HG03280 (cell line): ENCODE data around the gene UGT1A8.
"Not testable (repeated sequence)": the region's sequence is repeated elsewhere in the genome, so short reads cannot be mapped to it uniquely, and the experiment has no call there.

Source experiments
- ATAC-seq: cut with Tn5 transposase; IDR thresholded peaks from one replicate; pipeline ENCODE4 v1.9.1; 2021; ENCODE audit warnings: mild to moderate bottlenecking, moderate library complexity; ENCODE audit not compliant: unreplicated experiment

Gene UGT1A8

DNA sequence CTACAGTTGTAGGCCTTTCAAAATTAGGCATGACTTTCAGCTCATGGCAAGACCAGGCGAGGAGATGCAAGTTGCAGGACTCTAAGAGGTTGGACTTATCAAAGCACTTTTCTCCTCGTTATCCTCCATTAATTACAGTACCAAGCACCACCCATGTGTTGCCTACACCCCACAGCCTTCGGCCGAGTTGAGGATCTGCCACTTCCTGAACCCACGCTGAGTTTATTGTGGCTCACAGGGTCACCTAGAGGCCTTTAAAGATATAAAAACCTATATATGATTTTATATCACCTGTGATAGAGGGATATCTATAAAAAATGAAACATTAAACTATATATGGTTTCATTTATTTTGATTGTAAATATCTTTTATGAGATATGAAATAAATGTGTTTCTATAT lies 21.4 kb downstream of the UGT1A8 start:
- no peak for ATAC-seq

DNA sequence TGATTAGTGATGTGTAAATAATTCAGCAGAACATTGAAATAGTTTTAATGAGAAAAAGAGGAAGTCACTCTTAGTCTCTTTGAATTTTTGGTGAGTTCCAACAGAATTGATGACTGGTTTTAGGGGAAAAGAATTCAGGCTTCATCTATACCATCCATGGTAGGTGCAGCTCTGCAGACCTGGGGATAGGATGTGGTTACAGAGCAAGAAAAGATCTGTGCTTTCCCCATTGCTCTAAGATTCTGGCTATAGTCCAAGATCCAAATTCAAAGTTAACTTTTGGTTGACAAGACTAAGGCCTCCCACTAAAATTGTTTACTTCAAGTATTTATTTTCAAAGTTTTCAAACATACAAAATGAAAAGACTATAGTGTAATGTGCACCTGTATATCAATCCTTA lies 22.4 kb downstream of the UGT1A8 start:
- no peak for ATAC-seq

DNA sequence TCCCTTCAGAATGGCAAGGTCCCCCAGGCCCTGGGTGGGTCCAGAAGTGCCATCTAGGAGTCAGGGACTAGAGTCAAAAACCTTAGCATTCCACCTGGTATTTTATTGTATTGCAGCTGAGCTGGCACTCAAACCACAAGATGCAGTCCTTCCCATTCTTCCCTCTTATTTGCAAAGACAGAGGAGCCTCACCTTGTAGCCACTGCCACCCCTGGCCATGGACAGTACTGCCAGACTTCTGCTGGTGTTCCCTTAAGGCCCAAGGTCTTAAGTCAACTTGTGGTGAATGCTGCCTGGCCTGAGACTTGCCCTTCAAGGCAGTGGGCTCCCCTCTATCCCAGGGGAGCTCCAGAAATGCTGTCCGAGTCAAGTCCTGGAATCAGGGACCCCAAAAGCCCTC lies 25.7 kb downstream of the UGT1A8 start:
- ATAC-seq, result no peak

DNA sequence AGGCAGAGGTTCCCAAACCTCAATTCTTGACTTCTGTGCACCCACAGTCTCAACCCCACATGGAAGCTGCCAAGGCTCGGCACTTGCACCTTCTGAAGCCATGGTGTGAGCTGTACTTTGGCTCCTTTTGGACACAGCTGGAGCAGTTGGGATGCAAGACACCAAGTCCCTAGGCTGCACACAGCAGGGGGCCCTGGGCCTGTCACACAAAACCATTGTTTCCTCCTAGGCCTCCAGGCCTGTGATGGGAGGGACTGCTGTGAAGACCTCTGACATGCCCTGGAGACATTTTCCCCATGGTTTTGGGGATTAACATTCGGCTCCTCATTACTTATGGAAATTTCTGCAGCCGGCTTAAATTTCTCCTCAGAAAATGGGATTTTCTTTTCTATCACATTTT lies 28.6 kb downstream of the UGT1A8 start:
- not testable (repeated sequence) for ATAC-seq

DNA sequence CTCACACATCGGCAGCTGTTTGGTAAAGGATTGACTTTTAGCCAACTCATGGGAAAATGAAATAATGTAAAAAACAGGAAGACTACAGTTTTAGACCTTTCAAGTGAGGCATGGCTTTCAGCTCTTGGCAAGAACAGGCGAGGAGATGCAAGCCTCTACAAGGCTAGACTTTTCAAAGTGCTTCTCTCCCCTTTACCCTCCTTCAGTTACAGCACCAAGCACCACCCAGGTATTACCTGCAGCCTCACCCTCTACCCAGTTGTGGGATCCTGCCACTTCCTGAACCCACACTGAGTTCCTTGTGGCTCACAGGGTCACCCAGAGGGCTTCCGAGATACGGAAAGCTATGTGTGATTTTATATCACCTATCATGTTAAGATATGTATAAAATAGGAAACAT lies 33.5 kb downstream of the UGT1A8 start:
- ATAC-seq, result no peak

DNA sequence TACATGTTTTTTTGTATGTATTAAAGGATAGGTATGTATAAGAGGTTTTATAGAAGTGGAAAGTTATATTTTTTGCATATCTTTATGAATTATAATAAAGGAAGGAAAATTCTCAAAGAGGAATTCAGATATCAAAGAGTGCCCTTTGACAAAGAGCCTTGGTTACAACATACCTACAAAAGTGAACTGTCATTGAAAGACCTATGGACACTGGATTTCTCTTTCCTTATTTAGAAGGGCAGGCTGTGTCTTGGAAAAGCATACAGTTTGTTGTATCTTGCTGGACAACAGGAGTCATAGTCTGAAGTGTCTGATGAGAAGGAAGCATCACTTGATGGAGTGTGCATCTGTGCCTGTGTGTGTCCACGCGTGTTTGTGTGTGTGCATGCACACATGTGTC lies 34.0 kb downstream of the UGT1A8 start:
- no peak for ATAC-seq

DNA sequence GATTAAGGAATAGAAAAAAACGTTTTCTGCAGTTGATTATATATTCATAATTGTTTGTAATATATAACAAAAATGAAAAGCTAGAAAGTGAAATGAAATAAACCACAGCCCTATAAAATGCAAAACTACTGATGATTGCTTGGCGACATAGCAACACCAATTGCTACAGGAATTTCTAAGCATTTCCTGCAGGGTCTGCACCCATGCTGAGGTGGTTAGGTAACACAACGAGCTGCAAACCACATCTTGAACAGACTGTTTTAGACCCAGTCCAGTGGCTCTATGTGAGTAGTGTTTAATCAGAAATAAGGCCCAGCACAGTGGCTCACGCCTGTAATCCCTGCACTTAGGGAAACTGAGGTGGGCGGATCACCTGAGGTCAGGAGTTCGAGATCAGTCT lies 37.1 kb downstream of the UGT1A8 start:
- ATAC-seq, result no peak

DNA sequence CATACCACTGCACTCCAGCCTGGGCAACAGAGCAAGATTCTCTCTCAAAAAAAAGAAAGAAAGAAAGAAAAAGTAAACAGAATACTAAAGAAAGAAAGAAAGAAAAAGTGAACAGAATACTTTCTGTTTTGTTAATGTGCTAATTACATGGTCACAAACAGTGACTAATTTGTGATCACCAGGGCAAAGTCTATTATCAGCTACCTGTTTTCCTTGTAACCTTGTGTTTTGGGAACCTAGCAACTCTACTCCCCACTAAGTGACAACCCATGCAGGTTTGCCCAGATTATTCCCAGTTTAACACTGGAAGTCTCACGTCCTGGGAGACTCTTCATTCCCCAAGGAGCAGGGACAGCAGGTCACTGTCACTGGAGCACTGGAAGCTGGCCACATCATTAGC lies 37.6 kb downstream of the UGT1A8 start:
- no peak for ATAC-seq

DNA sequence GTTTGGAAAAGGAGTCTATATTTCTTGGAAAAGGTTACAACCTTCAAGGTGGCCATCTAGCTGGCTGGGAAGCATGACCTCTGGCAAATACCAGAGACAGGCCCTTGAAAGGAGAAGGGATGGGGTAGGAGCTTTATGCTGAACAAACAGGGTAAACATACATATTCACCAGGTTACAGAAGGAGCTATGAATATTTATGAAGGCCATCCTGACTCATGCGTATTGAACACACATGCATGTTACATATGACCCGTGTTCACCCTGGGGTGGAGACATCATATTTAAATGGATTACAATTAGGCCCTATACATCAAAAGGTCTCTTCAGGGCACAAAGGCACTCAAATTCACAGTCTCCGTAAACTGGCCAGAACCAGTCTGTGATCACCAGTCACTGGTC lies 38.5 kb downstream of the UGT1A8 start:
- not testable (repeated sequence) for ATAC-seq

DNA sequence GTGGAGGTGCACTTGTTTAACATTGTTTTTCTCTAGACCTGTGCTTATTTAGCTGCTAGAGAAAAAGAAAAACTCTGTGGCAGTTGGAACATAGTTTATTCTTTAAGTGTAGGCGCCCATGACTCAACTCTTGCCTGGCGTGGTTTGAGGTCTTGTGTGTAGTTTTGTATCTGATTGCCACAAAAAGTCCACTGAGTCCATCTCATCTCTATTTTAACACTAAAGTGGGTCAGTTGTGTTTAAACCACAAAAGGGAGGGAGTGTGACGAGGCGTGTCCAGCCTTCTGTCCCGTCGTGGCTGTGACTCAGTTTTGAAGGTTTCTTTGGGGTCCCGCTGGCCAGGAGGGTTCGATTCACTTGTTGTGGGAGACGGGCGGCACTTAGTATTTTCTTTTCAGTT lies 39.0 kb downstream of the UGT1A8 start:
- ATAC-seq, result no peak

DNA sequence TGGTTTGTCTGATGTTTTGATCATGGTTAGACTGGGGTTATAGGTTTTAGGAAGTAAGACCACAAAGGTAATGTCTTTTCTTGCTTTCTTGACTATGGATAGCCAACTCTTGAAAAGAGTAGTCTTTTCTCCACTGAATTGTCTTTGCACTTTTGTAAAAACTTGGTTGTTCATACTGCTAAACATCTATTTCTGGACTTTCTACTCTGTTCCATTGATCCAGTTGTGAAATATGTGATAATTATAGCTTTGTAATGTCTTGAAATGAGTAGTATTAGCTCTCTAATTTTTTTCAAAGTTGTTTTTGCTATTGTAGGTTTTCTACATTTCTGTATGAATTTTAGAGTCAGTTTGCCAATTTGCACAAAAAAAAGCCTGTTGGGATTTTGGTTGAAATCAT lies 41.2 kb downstream of the UGT1A8 start:
- ATAC-seq, result no peak

DNA sequence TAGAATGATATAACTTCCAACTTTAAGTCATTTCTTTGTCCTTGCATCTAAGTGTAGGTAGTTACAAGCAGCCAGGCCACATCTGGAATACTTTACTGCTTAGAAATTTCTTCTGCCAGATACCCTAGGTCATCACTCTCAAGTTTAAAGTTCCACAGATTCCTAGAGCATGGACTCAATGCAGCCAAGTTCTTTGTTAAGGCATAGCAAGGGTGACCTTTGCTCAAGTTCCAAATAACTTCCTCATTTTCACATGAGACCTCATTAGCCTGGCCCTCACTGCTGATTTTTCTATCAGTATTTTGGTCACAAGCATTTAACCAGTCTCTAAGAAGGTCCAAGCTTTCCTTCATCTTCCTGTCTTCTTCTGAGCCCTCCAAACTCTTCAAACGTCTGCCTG lies 46.5 kb downstream of the UGT1A8 start:
- no peak for ATAC-seq

DNA sequence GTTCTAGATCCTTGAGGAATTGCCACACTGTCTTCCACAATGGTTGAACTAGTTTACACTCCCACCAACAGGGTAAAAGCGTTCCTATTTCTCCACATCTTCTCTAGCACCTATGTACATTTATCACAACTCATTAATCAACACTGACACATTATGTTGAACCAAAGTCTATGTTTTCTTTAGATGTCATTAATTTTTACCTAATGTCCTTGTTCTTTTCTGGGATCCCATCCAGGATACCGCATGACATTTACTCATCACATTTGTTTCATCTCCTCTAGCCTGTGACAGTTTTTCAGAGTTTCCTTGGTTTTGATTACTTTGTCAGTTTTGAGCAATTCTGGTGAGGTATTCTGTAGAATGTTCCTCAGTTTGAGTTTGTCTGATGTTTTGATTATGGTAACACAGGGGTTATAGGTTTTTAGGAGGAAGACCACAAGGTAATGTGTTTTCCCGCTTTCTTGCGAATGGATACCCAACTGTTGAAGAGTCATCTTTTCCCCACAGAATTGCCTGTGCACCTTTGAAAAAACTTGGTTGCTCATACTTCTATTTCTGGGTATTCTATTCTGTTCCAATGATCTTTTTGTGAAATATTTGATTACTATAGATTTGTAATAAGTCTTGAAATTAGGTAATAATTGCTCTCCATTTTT lies 51.3 kb downstream of the UGT1A8 start:
- ATAC-seq, result no peak

DNA sequence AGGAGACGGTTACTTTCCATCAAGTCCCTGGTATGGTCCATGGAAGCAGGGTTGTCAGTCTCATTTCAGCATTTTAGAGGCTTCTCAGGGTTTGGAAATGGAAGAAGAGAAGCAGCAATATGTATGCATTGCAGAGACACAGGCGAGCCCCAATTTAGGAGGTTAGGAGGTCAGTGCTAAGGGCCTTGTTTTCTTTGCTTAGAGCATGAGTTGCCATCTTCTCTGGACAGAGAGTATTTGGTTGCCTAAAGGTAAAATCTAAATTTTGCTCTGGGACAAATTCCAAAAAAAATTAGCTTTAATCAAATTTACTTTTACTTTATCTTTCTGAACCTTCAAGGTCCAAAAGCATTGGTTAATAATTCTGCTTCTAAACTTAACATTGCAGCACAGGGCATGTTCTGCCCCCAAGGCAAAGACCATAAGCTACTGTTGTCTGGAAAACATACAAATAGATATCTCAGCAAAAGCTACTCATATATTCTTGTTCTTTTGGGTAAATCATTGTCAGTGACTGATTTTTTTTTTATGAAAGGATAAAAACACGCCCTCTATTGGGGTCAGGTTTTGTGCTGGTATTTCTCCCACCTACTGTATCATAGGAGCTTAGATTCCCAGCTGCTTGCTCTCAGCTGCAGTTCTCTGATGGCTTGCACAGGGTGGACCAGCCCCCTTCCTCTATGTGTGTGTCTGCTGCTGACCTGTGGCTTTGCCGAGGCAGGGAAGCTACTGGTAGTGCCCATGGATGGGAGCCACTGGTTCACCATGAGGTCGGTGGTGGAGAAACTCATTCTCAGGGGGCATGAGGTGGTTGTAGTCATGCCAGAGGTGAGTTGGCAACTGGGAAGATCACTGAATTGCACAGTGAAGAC lies 54.1 kb downstream of the UGT1A8 start, which contains the start of gene UGT1A9:
UGT1A9 (plus strand) TSS at position 609 of the 872 bp plus-strand sequence; CDS start at position 646, 37 bp downstream.
- no peak for ATAC-seq

DNA sequence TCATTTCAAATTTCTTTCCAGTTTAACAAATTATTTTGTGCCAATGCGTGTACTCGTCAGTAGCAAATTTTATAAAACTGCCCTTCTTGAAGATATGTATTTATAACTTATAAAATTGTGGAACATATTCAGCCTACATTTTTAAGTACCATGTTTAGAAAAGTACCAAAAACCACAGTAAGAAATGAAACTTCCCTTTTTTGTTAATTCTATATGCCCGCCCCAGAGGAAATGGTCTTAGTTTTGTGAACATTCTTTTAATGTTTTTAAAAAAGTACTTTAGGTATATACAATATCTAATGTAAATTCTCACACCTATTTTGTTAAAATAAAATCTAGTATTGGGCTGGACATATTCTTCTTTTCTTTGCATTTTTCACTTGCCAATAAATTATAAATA lies 55.5 kb downstream of the UGT1A8 start:
- no peak for ATAC-seq

DNA sequence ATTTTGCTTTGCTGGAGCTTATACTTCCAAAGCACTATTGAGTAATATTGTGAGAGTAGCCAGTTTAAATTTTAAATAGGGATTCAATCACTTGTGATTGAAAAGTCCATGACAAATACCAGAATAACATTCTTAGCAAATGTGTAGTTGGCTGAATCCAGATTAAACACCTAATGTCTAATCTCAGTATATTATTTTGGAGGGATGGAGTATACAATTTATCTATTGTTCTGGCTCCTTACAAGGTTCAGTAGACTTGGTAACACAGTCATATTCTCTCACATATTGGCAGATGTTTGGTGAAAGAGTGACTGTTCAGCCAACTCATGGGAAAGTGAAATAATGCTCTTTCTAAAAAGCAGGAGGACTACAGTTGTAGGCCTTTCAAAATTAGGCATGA lies 56.5 kb downstream of the UGT1A8 start:
- ATAC-seq, result no peak

DNA sequence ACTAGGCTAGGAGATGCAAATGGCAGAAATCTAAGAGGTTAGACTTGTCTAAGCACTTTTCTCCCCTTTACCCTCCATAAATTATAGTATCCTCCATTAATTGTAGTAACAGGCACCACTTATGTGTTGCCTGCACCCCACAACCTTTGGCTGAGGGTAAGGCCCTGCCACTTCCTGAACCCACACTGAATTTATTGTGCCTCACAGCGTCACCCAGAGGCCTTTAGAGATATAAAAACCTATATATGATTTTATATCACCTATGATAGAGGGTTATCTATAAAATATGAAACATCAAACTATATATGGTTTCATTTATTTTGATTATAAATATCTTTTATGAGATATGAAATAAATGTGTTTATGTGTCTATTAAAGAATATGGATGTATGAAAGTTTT lies 56.9 kb downstream of the UGT1A8 start:
- no peak for ATAC-seq

DNA sequence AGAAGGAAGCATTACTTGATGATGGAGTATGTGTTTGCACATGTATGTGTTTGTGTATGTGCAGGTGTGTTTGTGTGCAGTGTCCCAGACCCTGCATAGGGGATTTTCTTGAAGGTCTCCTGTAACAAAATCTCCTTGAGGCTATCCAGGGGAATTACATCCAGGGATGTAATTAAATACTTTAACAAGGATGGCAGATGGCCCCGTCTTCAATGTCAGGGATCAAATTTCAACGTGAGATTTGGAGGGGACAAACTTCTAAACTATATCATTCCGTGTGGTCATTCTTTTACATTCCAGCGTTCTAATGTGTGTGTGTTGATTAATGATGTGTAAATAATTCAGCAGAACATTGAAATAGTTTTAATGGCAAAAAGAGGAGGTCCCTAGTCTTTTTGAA lies 57.6 kb downstream of the UGT1A8 start:
- no peak for ATAC-seq

DNA sequence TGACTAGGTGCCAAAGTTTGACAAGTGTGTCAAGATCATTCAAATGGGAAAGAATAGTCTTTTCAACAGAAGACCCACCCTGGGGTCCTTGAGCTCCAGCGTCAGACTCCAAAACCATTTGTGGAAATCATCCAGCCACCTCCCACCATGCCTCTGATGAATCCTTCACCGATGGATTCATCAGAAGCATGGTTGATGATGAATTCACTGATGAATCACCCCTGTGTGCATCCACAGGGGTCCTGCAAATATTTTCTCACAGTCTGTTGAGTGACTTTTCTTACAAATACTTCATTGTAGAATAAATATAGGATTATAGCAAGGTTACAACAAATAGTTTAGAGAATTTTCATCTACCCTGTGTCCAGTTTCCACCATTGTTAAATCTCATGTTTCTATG lies 58.6 kb downstream of the UGT1A8 start:
- no peak for ATAC-seq

DNA sequence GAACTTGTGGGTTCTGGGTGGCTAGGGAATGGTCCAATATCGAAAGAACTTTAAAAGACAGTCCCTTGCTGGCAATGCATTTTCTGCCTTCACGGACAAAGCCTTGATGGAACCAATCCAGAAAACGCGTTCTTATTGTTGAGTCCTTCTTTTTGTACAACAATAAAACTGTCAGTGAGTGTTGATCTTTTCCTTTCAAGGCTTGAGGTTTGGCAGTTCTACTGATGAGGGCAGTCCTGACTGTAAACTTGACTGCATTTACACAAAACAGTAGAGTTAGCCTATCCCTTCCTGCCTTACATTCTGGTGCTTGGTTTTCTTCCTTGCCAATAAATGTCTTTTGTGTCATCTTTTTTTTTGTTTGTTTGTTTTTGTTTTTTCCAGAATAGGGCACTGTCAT lies 61.8 kb downstream of the UGT1A8 start:
- ATAC-seq, result no peak

DNA sequence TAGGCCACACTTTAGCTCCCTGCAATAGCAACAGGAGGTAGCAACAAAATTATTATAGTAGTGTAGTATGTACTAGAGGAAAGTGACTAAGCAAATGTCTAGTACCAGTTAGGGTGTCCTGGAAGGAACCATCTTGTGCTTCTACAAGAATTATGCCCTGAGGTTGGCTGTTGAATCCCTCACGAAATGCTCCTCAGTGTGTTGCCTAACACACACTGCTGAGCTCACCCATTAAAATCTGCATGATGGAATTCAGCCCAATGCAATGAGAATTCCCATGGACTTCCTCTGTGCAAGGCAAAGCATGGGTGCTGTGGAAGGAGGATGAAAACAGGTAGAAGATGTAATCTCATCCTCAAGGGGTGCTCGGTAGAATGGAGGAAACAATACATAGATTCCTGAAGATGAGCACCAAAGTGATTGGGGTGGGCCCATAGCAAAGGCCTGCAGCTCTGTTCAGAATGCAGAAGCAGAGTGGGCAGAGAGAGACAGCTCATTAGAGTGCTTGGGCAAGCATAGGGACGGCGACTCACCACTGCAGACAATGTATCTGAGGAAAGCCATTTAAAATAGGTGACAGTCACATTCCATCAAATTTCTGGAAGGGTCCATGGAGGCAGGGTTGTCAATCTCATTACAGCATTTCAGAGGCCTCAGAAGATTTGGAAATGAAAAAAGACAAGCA lies 63.1 kb downstream of the UGT1A8 start:
- ATAC-seq, result no peak
